SK-N-SH (cell line): ENCODE measurements around the gene ALDH4A1. TPM values are rescaled to one million over a fixed set of nuclear protein-coding genes. Genes with fewer than 3 reads are reported as not detected.

Experiments
- CTCF ChIA-PET: fragments of 300-600, 350-600 bp; formaldehyde crosslinking; extraction: SDS; loops from one replicate; lab custom pipeline; 2021; lab: Yijun Ruan, JAX
- POLR2A ChIA-PET: fragments of 350-600 bp; sonication (Branson Sonifier 250); formaldehyde crosslinking; extraction: SDS; loops from one replicate; lab custom pipeline; 2020; ENCODE audit warnings: antibody characterized with exemption, inconsistent platforms; lab: Yijun Ruan, JAX
- DNase-seq: peaks from one replicate; pipeline ENCODE4 v3.0.0; 2012
- H2AFZ ChIP-seq: fragments of 200-600 bp; sonication (generic); 2 replicates; pipeline ENCODE4 v1.8.1; 2016; ENCODE audit warnings: antibody characterized with exemption, mild to moderate bottlenecking, low read depth
- H3F3A ChIP-seq: fragments of 200-600 bp; sonication (generic); replicated peaks from 2 replicates; pipeline ENCODE3; 2016; ENCODE audit warnings: antibody characterized with exemption, mild to moderate bottlenecking; ENCODE audit not compliant: insufficient read depth
- H3K27ac ChIP-seq, 2 experiments: fragments of 200-500 bp in 1 of 2; fragments of 200-600 bp in 1 of 2; sonication (Bioruptor generic) in 1 of 2; sonication (generic), shearing (Covaris generic) in 1 of 2; 2 replicates each; pipeline versions ENCODE4 v1.5.1 to v1.6.1; 2014 to 2016; ENCODE audit warnings: low read depth in 2 of 2, inconsistent platforms in 1 of 2, low read length in 1 of 2, mild to moderate bottlenecking in 1 of 2, mixed read lengths in 1 of 2
- H3K27me3 ChIP-seq: fragments of 200-600 bp; sonication (generic), shearing (Covaris generic); 2 replicates; pipeline ENCODE4 v1.6.1; 2016; ENCODE audit warnings: mixed run types; ENCODE audit not compliant: insufficient read depth
- H3K36me3 ChIP-seq, 2 experiments: fragments of 200-500 bp in 1 of 2; fragments of 200-600 bp in 1 of 2; sonication (Bioruptor generic) in 1 of 2; sonication (generic) in 1 of 2; replicated peaks in 1 of 2; 2 replicates each; pipeline versions ENCODE3 to v1.5.1; 2014 to 2016; ENCODE audit warnings: low read length in 1 of 2, mild to moderate bottlenecking in 1 of 2; ENCODE audit not compliant: insufficient read depth in 2 of 2, control insufficient read depth in 1 of 2
- H3K4me1 ChIP-seq, 2 experiments: fragments of 200-500 bp in 1 of 2; fragments of 200-600 bp in 1 of 2; sonication (Bioruptor generic) in 1 of 2; sonication (generic), shearing (Covaris generic) in 1 of 2; 2 replicates each; pipeline versions ENCODE4 v1.5.1 to v1.6.1; 2014 to 2016; ENCODE audit warnings: low read depth in 1 of 2, low read length in 1 of 2, mixed run types in 1 of 2; ENCODE audit not compliant: insufficient read depth in 2 of 2, control insufficient read depth in 1 of 2
- H3K4me2 ChIP-seq: fragments of 200-600 bp; sonication (generic), shearing (Covaris generic); 2 replicates; pipeline ENCODE4 v1.6.1; 2017; ENCODE audit warnings: mixed run types
- H3K4me3 ChIP-seq, 2 experiments: fragments of 200-500 bp in 1 of 2; fragments of 200-600 bp in 1 of 2; sonication (Bioruptor generic) in 1 of 2; sonication (generic), shearing (Covaris generic) in 1 of 2; 2 replicates each; pipeline versions ENCODE4 v1.5.1 to v1.8.1; 2014 to 2016; ENCODE audit warnings: low read depth in 2 of 2, inconsistent platforms in 1 of 2, low read length in 1 of 2, mild to moderate bottlenecking in 1 of 2, mixed read lengths in 1 of 2, moderate library complexity in 1 of 2
- H3K79me2 ChIP-seq: fragments of 200-600 bp; sonication (generic); 2 replicates; pipeline ENCODE4 v1.8.1; 2017; ENCODE audit warnings: mild to moderate bottlenecking; ENCODE audit not compliant: insufficient read depth
- H3K9ac ChIP-seq: fragments of 200-600 bp; sonication (generic); 2 replicates; pipeline ENCODE4 v1.6.1; 2017; ENCODE audit warnings: mixed run types
- H3K9me2 ChIP-seq: fragments of 200-600 bp; sonication (generic); 2 replicates; pipeline ENCODE4 v1.6.1; 2017; ENCODE audit warnings: mixed run types
- H3K9me3 ChIP-seq: fragments of 200-600 bp; sonication (generic); 2 replicates; pipeline ENCODE4 v1.6.1; 2017; ENCODE audit warnings: mixed run types, mild to moderate bottlenecking, moderate library complexity
- H4K20me1 ChIP-seq: fragments of 200-600 bp; sonication (generic); 2 replicates; pipeline ENCODE4 v1.6.1; 2017; ENCODE audit warnings: mild to moderate bottlenecking, mixed run types; ENCODE audit not compliant: insufficient read depth
- ELF1 ChIP-seq: IDR thresholded peaks from 2 replicates; pipeline ENCODE4 v1.4.0; 2012
- EZH2phosphoT487 ChIP-seq: fragments of 200-600 bp; sonication (generic); IDR thresholded peaks from 2 replicates; pipeline ENCODE4 v1.6.1; 2017; ENCODE audit warnings: low read depth, mixed run types, mild to moderate bottlenecking, antibody characterized with exemption, moderate library complexity, borderline replicate concordance
- FOSL2 ChIP-seq: IDR thresholded peaks from 2 replicates; pipeline ENCODE4 v1.4.0; 2012; ENCODE audit warnings: low read depth, mild to moderate bottlenecking, moderate library complexity, borderline replicate concordance
- FOXM1 ChIP-seq: IDR thresholded peaks from 2 replicates; pipeline ENCODE4 v1.4.0; 2012; ENCODE audit warnings: low read depth, mild to moderate bottlenecking
- GABPA ChIP-seq: IDR thresholded peaks from 2 replicates; pipeline ENCODE4 v1.4.0; 2012; ENCODE audit warnings: low read depth, mild to moderate bottlenecking
- IRF3 ChIP-seq: fragments of 150-350 bp; IDR thresholded peaks from 2 replicates; pipeline ENCODE4 v1.6.1; 2016; ENCODE audit warnings: mild to moderate bottlenecking, low read depth, low read length
- MAX ChIP-seq: IDR thresholded peaks from 2 replicates; pipeline ENCODE4 v1.4.0; 2012; ENCODE audit warnings: low read depth
- MXI1 ChIP-seq: IDR thresholded peaks from 2 replicates; pipeline ENCODE4 v1.6.1; 2012; ENCODE audit warnings: mild to moderate bottlenecking, low read depth, low read length, improper control_type of control experiment
- NRF1 ChIP-seq: IDR thresholded peaks from 2 replicates; pipeline ENCODE4 v1.6.1; 2012; ENCODE audit warnings: low read depth, mild to moderate bottlenecking, low read length
- POLR2AphosphoS5 ChIP-seq: IDR thresholded peaks from 2 replicates; pipeline ENCODE4 v1.6.1; 2012; ENCODE audit warnings: low read depth, low read length
- RAD21 ChIP-seq: IDR thresholded peaks from 2 replicates; pipeline ENCODE4 v1.6.1; 2012; ENCODE audit warnings: mild to moderate bottlenecking, low read length
- RCOR1 ChIP-seq: fragments of 150-350 bp; IDR thresholded peaks from 2 replicates; pipeline ENCODE4 v1.6.1; 2017; ENCODE audit warnings: antibody characterized with exemption, low read length
- RFX5 ChIP-seq: IDR thresholded peaks from 2 replicates; pipeline ENCODE4 v1.6.1; 2012; ENCODE audit warnings: mild to moderate bottlenecking, improper control_type of control experiment, low read length
- RXRA ChIP-seq: IDR thresholded peaks from 2 replicates; pipeline ENCODE4 v1.4.0; 2012; ENCODE audit warnings: low read depth, mild to moderate bottlenecking, borderline replicate concordance
- SIN3A ChIP-seq: IDR thresholded peaks from 2 replicates; pipeline ENCODE4 v1.6.1; 2012; ENCODE audit warnings: low read depth, mild to moderate bottlenecking, low read length, moderate library complexity, borderline replicate concordance
- TCF12 ChIP-seq: IDR thresholded peaks from 2 replicates; pipeline ENCODE4 v1.4.0; 2012
- TEAD4 ChIP-seq: IDR thresholded peaks from 2 replicates; pipeline ENCODE4 v1.4.0; 2012; ENCODE audit warnings: mild to moderate bottlenecking, borderline replicate concordance; ENCODE audit not compliant: insufficient read depth
- USF1 ChIP-seq: IDR thresholded peaks from 2 replicates; pipeline ENCODE4 v1.4.0; 2012; ENCODE audit warnings: low read depth, borderline replicate concordance
- YY1 ChIP-seq: IDR thresholded peaks from 2 replicates; pipeline ENCODE4 v1.4.0; 2012; ENCODE audit warnings: low read depth, mild to moderate bottlenecking
- WGBS: methylation state at CpG from one replicate; pipeline ENCODE4 v1.1.6; 2017; ENCODE audit warnings: low lambda C conversion rate; 5-methylcytosine and 5-hydroxymethylcytosine counted together
- polyA plus RNA-seq, 3 experiments: library from polyadenylated mRNA; depleted of rRNA; stranded (reverse); fragments of >200 nt; gene quantifications; 2 replicates each; pipeline ENCODE4 v1.2.3, GENCODE V29; 2012
- TF ChIP-seq, protein P1 (sequence below): fragments of 200-600 bp; sonication (generic); IDR thresholded peaks from 2 replicates; pipeline ENCODE4 v1.6.1; 2017; ENCODE audit warnings: antibody characterized with exemption, mild to moderate bottlenecking, moderate library complexity

Gene ALDH4A1
- polyA plus RNA-seq, 1 of the 3 experiments (the other 2 are of a cell fraction), result 18.5 TPM

- no peaks in the 10 kb centered on the region; the same call in 1 of the 2 replicates for H3K27me3 ChIP-seq
- DNase-seq, result no peak
Measured at GRCh38 chr1:18856435-18856834, 45.9 kb downstream of the ALDH4A1 start.

More at GRCh38 chr1:18856435-18856834, 45.9 kb downstream of the ALDH4A1 start:
- H3K4me3 ChIP-seq, result no peak overlapping the region
- TF ChIP-seq FOSL2, result no peak
- no peak for TF ChIP-seq RAD21
- TF ChIP-seq EZH2phosphoT487, result no peak
- no peak for TF ChIP-seq TEAD4
- TF ChIP-seq USF1, result no peak
- TF ChIP-seq GABPA, result no peak
- TF ChIP-seq MXI1, result no peak
- TF ChIP-seq IRF3, result no peak
- no peak for TF ChIP-seq RXRA
- no peak for TF ChIP-seq ELF1
- no peak for TF ChIP-seq RFX5
- no peak for TF ChIP-seq TCF12
- TF ChIP-seq RCOR1, result no peak
- no peak for TF ChIP-seq SIN3A
- TF ChIP-seq NRF1, result no peak
- no peak for TF ChIP-seq MAX
- TF ChIP-seq, protein P1, sequence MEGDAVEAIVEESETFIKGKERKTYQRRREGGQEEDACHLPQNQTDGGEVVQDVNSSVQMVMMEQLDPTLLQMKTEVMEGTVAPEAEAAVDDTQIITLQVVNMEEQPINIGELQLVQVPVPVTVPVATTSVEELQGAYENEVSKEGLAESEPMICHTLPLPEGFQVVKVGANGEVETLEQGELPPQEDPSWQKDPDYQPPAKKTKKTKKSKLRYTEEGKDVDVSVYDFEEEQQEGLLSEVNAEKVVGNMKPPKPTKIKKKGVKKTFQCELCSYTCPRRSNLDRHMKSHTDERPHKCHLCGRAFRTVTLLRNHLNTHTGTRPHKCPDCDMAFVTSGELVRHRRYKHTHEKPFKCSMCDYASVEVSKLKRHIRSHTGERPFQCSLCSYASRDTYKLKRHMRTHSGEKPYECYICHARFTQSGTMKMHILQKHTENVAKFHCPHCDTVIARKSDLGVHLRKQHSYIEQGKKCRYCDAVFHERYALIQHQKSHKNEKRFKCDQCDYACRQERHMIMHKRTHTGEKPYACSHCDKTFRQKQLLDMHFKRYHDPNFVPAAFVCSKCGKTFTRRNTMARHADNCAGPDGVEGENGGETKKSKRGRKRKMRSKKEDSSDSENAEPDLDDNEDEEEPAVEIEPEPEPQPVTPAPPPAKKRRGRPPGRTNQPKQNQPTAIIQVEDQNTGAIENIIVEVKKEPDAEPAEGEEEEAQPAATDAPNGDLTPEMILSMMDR, result no peak
- no peak for TF ChIP-seq POLR2AphosphoS5
- no peak for TF ChIP-seq FOXM1
- no peak for TF ChIP-seq YY1
- no peak overlapping the region for H3K9ac ChIP-seq
- no peak overlapping the region for H3K4me2 ChIP-seq
- H3K36me3 ChIP-seq, result no peaks in the 10 kb centered on the region
- H3K9me3 ChIP-seq, result no peaks in the 10 kb centered on the region
- WGBS, result 50% methylated on average over 1 of the region's 1 CpG
- no peak overlapping the region for H2AFZ ChIP-seq
- H3K4me1 ChIP-seq, result no peaks in the 10 kb centered on the region
- H3F3A ChIP-seq, result no peaks in the 10 kb centered on the region
- H3K79me2 ChIP-seq, result no peaks in the 10 kb centered on the region
- ChIA-PET POLR2A (no interaction called here), CTCF (interaction anchor here (0.5 to 1.9 kb wide), 4 partner anchors 19 to 274 kb away, joined by 3 to 9 read pairs (median 4); no protein-coding TSS in a partner anchor)
- no peaks in the 10 kb centered on the region for H4K20me1 ChIP-seq
- no peaks in the 10 kb centered on the region for H3K9me2 ChIP-seq
- H3K27ac ChIP-seq, result no peak overlapping the region
